GM12878 (cell line): ENCODE data around the gene PLCG1.

ENCODE experiments used
- CEBPB ChIP-seq, 2 experiments: fragments of 150-350 bp in 1 of 2; IDR thresholded peaks; 2 replicates each; pipeline ENCODE4 v1.6.1; 2012 to 2014; ENCODE audit warnings: low read depth in 2 of 2, low read length in 2 of 2, borderline replicate concordance in 1 of 2, inconsistent platforms in 1 of 2
- POLR2A ChIP-seq: IDR thresholded peaks from 2 replicates; pipeline ENCODE4 v1.6.1; 2011; ENCODE audit warnings: low read depth, mild to moderate bottlenecking, low read length
- TF ChIP-seq, protein P1 (sequence below): IDR thresholded peaks from 2 replicates; pipeline ENCODE4 v1.6.1; 2011; ENCODE audit warnings: borderline replicate concordance, low read depth, mild to moderate bottlenecking, moderate library complexity, low read length; ENCODE audit not compliant: insufficient read depth, poor library complexity, severe bottlenecking

DNA sequence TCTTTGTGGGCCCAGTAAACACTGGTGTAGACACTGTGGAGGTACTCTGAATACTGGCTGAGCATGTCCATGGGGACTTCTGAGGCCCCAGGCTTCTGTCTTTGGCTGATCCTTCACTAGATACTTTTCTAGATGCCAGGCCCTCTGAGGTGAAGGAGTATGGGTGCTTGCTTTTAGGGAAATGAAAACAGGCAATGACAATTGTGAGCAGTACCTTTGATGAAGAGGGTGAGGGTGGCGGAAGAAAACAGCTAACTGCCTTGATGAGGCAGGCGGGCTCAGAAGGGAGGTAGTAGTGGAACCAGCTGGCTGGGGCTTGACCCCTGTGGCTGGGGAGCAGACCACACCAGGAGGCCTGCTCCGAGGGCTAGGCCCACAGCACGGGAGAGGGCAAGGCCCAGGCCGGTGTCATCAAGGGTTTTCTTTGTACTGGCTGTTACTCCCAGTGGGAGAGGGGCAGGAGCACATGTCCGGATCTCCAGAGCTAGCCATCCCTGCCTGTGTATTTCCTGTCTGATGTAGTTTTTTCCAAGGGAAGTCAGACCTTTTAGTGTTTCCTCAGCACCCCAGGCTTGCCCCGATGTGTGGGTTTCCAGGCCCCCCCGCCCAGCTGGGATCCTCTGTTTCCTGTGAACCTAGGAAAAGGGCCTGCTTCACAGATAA is 3.9 kb downstream of the PLCG1 start:
- TF ChIP-seq, protein P1, sequence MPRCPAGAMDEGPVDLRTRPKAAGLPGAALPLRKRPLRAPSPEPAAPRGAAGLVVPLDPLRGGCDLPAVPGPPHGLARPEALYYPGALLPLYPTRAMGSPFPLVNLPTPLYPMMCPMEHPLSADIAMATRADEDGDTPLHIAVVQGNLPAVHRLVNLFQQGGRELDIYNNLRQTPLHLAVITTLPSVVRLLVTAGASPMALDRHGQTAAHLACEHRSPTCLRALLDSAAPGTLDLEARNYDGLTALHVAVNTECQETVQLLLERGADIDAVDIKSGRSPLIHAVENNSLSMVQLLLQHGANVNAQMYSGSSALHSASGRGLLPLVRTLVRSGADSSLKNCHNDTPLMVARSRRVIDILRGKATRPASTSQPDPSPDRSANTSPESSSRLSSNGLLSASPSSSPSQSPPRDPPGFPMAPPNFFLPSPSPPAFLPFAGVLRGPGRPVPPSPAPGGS, result no peak
- no peak for TF ChIP-seq POLR2A
- TF ChIP-seq CEBPB (IDR thresholded peaks at IDR 0.05; ENCODE audit: borderline replicate concordance in 1 of 2, low read depth in 2 of 2, low read length in 2 of 2), result no peak
